Stimulated activated effector memory CD8-positive, alpha-beta T cell treated with anti-CD3 and anti-CD28 coated beads, Interleukin-12 subunit alpha, Interleukin-12 subunit beta, amount 100 ng/mL, for 72 hours (primary cell): ENCODE results near the gene GRWD1.

Experiments used
- ATAC-seq: fragments of 150-1000 bp; cut with Tn5 transposase; 2 replicates; pipeline ENCODE4 v1.10.0; 2021
- DNase-seq, 2 donors: peaks; one replicate each; pipeline ENCODE4 v3.0.0; 2021 to 2022; ENCODE audit warnings: low spot score in 2 of 2
- H3K27ac Mint-ChIP-seq: one replicate; pipeline ENCODE4 v1.8.0; 2022; ENCODE audit warnings: mild to moderate bottlenecking, mixed read lengths
- H3K36me3 Mint-ChIP-seq: one replicate; pipeline ENCODE4 v1.8.0; 2022; ENCODE audit warnings: mild to moderate bottlenecking, mixed read lengths
- H3K4me1 Mint-ChIP-seq: one replicate; pipeline ENCODE4 v1.8.0; 2022; ENCODE audit warnings: mixed read lengths
- H3K4me3 Mint-ChIP-seq: one replicate; pipeline ENCODE4 v1.8.0; 2022; ENCODE audit warnings: mild to moderate bottlenecking, mixed read lengths
- H3K9me3 Mint-ChIP-seq: one replicate; pipeline ENCODE4 v1.8.0; 2022; ENCODE audit warnings: mixed read lengths

The GRWD1 gene

GRCh38 chr19:48490981-48491792, 45.4 kb downstream of the GRWD1 start:
- Mint-ChIP-seq H3K27ac (no peak overlapping the region), H3K9me3 (no peaks in the 10 kb centered on the region), H3K4me1 (peaks cover 29% of the 10 kb centered on the region), H3K4me3 (peak overlapping the region; percentile 75), H3K36me3 (peaks cover 20% of the 10 kb centered on the region)
- DNase-seq (no peak), ATAC-seq (no peak)

DNA sequence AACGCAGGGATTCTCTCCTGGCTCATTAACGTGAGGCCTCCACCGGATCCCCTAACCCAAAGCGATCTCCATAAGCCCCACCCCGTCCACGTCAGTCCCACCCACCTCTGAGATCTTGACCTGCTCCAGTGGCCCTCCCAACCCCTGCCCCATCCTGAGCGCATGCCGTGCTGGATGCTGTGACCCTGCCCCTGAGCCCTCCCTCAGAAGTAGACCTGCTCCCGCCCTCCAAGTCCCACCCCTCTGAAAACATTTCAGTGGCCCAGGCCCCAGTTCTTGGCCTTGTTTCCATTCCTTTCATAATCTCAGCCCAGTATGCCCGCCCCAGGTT, 46.0 kb downstream of the GRWD1 start:
- Mint-ChIP-seq H3K9me3 (no peaks in the 10 kb centered on the region), H3K27ac (no peak overlapping the region), H3K4me1 (peaks cover 29% of the 10 kb centered on the region), H3K36me3 (peaks cover 20% of the 10 kb centered on the region), H3K4me3 (peak overlapping the region; percentile 75)
- DNase-seq (no peak), ATAC-seq (no peak)

GRCh38 chr19:48492925-48493717, 47.3 kb downstream of the GRWD1 start:
- Mint-ChIP-seq H3K4me1 (peaks cover 29% of the 10 kb centered on the region), H3K9me3 (no peaks in the 10 kb centered on the region), H3K27ac (peak overlapping the region; percentile 62), H3K36me3 (peaks cover 20% of the 10 kb centered on the region), H3K4me3 (peak overlapping the region; percentile 75)
- DNase-seq: peak; percentile 69 to 89
- ATAC-seq: peak; percentile 80

DNA sequence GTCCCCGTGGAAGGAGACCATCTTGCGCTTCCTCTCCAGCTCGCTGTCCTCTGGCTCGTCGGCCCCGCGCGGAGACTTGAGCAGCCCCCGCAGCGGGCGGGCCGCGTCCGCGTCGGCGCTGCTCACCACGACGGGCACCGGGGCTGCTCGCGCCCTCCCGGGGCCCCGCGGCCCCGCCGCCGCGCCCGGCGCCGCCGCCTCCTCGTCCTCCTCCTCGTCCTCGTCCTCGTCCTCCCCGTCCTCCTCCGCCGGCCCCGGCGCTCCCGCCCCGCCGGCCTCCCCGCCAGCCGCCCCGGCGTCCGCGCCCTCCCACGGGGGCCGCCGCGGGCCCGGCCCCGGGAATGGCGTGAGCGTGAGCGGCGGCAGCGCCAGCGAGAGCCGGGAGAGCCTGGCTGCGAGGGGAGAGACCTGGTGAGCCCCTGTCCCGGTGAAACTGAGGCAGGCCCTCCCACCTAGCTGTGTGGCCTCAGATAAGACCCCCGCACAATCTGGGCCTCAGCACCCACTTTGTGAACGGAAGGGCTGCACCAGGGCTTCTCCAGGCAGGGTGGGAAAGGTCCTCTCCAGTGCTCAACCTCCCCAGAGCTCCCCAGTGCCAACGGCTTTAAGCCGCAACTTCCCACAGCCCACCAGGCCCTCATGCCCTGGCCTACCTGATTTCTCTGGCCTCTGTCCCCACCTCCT, 48.1 kb downstream of the GRWD1 start:
- no peak for DNase-seq
- Mint-ChIP-seq H3K27ac (no peak overlapping the region), H3K4me1 (peaks cover 29% of the 10 kb centered on the region), H3K4me3 (peak overlapping the region; percentile 75), H3K9me3 (no peaks in the 10 kb centered on the region), H3K36me3 (peaks cover 20% of the 10 kb centered on the region)
- peak; percentile 33 for ATAC-seq

DNA sequence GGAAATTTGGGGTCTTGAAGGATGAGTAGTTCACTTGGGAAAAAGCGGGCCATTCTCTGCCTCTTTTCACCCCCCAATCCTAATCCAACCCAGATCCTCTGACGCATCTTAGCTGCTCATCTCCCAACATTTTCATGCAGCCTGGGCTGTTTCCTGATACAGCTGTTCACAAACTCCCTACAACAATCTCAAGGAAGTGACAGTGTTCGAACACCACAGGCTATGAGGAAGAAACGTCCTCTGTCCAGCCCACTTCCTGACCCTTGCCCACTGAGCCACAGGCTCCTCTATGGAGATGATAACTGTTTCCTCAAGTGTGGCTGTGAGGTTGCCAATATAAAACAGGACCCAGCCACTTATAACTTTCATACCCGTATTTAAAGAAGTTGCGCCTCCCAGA, 49.6 kb downstream of the GRWD1 start:
- peak overlapping the region; percentile 75 for H3K4me3 Mint-ChIP-seq
- peaks cover 31% of the 10 kb centered on the region for H3K4me1 Mint-ChIP-seq
- no peak for ATAC-seq
- no peak overlapping the region for H3K27ac Mint-ChIP-seq
- no peak for DNase-seq
- H3K36me3 Mint-ChIP-seq: peaks cover 20% of the 10 kb centered on the region
- no peaks in the 10 kb centered on the region for H3K9me3 Mint-ChIP-seq

DNA sequence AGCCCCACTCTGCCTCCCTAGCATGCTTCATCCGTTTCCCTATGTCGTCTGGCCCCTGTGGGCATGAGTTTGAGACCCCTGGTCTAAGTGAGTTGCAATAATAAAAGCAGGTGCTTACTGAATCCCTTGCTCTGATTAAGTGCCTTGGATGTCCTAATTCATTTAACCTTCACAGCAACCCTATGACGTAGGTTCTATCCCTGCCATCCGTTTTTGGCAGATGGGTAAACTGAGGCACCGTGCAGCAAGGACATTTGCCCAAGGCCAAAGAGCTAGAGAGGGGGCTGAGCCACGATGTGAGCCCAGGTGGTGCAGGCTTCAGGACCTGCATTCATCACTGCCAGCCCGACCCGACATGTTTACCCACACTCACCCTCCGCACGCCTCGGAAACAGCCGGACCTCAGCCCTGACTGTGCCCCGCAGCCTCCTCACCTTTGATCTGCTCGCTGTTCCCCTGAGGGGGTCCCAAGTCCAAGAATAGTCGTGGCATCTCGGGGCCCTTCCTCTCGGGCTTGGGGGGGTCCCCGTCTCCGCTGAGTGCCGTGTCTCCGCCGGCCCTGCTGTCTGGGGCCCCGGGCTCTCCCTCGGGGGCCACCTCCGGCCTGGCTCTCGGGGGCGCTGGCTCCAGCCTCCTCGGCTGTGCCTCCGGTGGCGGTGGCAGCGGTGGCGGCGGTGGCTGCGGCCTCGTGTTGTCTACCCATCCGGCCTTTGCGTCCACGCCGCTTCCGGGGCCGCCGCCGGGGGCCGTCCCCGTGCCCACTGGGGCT, 51.4 kb downstream of the GRWD1 start:
- H3K9me3 Mint-ChIP-seq: no peaks in the 10 kb centered on the region
- no peak overlapping the region for H3K4me3 Mint-ChIP-seq
- peaks cover 33% of the 10 kb centered on the region for H3K4me1 Mint-ChIP-seq
- H3K27ac Mint-ChIP-seq: no peak overlapping the region
- no peak for DNase-seq
- ATAC-seq: no peak
- H3K36me3 Mint-ChIP-seq: peaks cover 9% of the 10 kb centered on the region

DNA sequence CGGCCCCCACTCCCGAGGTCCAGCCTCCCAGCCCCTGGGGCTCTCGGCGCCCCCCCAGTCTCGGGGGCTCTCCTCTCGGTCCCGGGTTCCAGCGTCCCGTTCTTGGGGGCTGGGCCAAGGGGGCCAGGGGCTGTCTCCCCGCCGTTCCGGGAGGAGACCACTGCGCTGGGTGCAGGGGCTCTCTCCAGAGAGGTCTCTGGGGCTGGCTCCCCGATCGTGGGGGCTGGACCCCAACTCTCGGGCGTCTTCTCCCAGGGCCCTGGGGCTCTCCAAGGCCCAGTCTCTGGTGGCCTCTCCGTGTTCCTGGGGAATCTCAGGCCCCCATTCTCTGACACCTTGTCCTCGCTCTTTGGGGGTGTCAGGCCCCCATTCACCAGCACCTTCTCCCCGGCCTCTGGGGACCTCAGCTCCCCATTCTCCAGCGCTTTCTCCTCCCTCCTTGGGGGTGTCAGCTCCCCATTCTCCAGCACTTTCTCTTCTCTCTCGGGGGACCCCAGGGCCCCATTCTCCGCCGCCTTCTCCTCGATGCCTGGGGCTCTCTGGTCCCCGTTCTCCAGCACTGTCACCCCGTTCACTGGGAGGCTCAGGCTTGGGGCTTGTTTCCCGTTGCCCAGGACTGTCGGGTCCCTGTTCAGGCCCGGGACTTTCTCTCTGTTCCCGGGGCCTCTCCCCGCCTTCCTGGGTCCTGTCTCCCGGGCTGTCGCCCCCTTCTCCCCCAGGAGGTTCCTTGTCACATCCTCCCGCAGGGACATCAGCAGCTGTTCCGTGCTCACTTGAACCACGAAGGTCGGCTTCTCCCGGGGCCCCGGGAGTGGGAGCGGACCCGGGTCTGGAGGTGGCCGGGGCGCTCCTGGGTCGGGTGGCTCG, 52.2 kb downstream of the GRWD1 start:
- Mint-ChIP-seq H3K9me3 (no peaks in the 10 kb centered on the region), H3K4me3 (no peak overlapping the region), H3K27ac (no peak overlapping the region), H3K4me1 (peaks cover 28% of the 10 kb centered on the region), H3K36me3 (peaks cover 1% of the 10 kb centered on the region)
- no peak for DNase-seq
- ATAC-seq: no peak

DNA sequence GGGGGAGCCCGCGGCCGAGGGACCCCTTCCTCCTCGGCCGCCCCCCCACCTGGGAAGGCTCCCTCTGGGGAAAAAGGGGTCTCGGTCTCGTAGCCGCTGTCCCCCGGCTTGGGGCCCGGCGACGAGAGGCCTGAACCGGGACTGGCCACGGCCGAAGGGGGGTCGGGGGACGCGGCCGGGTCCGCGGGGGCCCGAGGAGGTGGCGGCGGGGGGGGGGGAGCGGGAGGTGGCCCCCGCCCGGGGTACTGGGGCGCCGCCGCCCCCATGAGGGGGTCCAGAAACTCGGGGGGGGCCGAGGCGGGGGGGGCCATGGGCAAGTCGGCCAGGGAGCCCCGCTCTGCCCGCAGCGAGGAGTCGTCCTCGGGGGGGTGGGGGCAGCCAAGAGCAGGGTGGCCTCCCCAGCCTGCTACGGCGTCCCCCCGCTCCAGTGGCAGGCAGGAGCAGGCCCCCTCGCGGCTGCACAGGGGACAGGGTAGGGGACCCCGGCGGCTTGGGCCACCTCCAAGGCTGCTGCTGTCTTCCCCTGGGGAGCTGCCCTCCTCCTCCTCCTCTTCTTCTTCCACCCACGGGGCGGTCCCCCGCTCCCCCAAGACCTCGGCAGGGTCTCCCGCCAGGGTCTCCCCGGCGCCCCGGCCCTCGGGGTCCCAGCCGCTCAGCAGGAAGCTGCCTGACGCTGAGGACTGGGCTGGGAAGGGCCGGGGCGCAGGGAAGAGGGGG, 53.0 kb downstream of the GRWD1 start:
- Mint-ChIP-seq H3K4me1 (peaks cover 33% of the 10 kb centered on the region), H3K4me3 (no peak overlapping the region), H3K36me3 (no peaks in the 10 kb centered on the region), H3K9me3 (no peaks in the 10 kb centered on the region), H3K27ac (no peak overlapping the region)
- DNase-seq: no peak
- ATAC-seq: no peak

DNA sequence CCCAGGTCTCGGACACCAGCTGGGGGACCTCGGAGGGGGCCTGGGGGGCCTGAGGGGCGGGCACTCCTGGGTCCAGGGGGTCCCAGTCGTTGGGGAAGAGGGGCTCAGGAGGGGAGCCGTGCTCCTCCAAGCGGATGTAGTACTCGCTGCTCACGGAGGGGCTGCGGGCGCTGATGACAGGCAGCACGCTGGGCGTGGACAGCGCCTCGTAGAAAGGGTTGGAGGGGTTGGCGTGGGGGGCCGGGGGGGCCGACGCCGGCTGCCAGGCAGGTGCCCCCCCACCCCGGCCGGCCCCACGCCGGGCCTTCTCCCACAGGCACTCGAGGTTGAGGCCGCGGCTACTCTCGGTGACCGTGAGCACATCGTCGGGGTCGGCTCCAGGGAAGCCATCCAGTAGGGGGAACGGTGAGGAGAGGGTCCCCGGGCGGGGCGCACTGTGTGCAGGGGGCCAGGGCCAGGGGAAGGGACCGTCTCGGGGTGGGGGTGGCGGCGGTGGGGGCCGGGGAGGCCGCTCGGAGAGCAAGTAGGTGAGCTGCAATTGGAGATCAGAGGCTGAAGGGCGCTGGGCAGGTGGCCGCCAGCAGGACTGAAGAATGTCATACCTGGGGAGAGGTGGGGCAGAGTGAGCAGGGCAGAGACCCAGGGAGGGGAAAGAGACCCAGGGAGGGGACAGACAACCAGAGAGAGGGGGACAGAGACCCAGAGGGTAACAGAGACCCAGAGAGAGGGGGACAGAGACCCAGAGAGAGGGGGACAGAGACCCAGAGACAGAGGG, 53.7 kb downstream of the GRWD1 start:
- Mint-ChIP-seq H3K4me1 (peaks cover 27% of the 10 kb centered on the region), H3K36me3 (no peaks in the 10 kb centered on the region), H3K9me3 (no peaks in the 10 kb centered on the region), H3K27ac (peak overlapping the region; percentile 72), H3K4me3 (peak overlapping the region; percentile 44)
- ATAC-seq (no peak), DNase-seq (no peak)

GRCh38 chr19:48500830-48501493, 55.2 kb downstream of the GRWD1 start:
- no peak for DNase-seq
- ATAC-seq: no peak
- Mint-ChIP-seq H3K4me1 (peaks cover 27% of the 10 kb centered on the region), H3K9me3 (no peaks in the 10 kb centered on the region), H3K36me3 (no peaks in the 10 kb centered on the region), H3K4me3 (peak overlapping the region; percentile 70), H3K27ac (peak overlapping the region; percentile 89)

- H3K4me1 Mint-ChIP-seq: peaks cover 27% of the 10 kb centered on the region
- H3K27ac Mint-ChIP-seq: peak overlapping the region; percentile 89
These were observed 55.9 kb downstream of the GRWD1 start for GRCh38 chr19:48501494-48502349.

DNA sequence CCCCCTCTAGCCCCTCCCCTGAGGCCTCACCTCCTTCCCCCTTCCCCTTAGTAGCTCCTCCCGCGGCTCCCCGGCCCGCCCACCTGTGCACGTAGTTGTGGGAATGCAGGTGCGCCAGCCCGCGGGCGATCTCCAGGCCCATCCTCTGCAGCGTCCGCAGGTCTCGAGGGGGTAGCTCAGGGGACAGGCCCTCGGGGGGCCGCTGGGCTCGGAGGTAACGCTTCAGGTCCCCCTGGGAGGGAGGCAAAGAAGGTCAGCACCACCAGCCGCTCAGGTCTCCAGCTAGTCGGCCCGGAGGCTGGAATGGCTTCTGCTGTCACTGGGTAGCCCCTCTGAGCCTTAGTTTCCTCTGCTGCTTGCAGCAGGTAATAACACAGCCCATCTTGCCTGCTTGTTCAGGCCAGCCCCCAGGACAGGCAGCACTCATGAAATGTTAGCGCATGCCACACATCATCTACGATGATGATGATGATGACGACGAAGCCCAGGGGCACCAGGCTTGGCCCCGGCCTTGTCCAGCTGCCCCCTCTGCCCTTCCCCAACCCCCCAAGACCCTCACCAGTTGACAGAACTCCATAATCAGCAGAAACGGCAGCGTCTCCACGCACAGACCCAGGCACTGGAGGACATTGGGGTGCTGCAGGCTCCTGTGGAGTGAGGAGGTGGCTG, 56.7 kb downstream of the GRWD1 start:
- ATAC-seq (peak; percentile 17), DNase-seq (no peak)
- Mint-ChIP-seq H3K4me3 (peak overlapping the region; percentile 70), H3K4me1 (peaks cover 27% of the 10 kb centered on the region), H3K9me3 (no peaks in the 10 kb centered on the region), H3K27ac (no peak overlapping the region), H3K36me3 (no peaks in the 10 kb centered on the region)

More at GRCh38 chr19:48501494-48502349, 55.9 kb downstream of the GRWD1 start:
- Mint-ChIP-seq H3K4me3 (peak overlapping the region; percentile 70), H3K36me3 (no peaks in the 10 kb centered on the region), H3K9me3 (no peaks in the 10 kb centered on the region)
- no peak for DNase-seq
- peak; percentile 81 for ATAC-seq
